ENCODE data around the gene HSD3B1.

DNA sequence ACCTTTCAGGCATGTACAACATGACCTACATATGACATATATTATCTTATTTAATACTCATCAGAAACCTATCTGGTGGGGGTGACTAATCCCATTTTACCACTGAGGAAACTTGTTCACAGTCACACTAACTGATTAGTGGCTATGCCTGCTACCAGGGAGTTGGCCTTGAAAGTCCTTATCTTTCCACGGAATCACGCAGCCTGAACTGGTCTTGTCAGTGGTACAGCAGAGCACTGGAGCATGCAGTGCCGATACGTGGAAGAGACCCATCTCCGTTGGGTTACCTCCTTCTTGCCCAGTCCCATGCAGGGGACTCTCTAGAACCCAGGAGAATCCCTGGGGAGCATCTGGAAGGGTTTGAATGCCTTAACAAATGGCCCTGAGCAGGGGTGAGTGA is 8.2 kb downstream of the HSD3B1 start:
- TF ChIP-seq, protein P1, sequence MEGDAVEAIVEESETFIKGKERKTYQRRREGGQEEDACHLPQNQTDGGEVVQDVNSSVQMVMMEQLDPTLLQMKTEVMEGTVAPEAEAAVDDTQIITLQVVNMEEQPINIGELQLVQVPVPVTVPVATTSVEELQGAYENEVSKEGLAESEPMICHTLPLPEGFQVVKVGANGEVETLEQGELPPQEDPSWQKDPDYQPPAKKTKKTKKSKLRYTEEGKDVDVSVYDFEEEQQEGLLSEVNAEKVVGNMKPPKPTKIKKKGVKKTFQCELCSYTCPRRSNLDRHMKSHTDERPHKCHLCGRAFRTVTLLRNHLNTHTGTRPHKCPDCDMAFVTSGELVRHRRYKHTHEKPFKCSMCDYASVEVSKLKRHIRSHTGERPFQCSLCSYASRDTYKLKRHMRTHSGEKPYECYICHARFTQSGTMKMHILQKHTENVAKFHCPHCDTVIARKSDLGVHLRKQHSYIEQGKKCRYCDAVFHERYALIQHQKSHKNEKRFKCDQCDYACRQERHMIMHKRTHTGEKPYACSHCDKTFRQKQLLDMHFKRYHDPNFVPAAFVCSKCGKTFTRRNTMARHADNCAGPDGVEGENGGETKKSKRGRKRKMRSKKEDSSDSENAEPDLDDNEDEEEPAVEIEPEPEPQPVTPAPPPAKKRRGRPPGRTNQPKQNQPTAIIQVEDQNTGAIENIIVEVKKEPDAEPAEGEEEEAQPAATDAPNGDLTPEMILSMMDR (IDR thresholded peaks at IDR 0.05) = no peak
- no peak for TF ChIP-seq POLR2A (IDR thresholded peaks at IDR 0.05)

All from thyroid gland (tissue), 4 donors.